ELF-1 (cell line): ENCODE measurements around the gene PGGHG.
A peak's percentile ranks its signal among the peaks of the same experiment; 100 is the strongest.

ENCODE experiments used
- DNase-seq: peaks from one replicate; pipeline ENCODE4 v3.0.0-alpha.2; 2016; ENCODE audit warnings: low read depth, low spot score

PGGHG gene

DNA sequence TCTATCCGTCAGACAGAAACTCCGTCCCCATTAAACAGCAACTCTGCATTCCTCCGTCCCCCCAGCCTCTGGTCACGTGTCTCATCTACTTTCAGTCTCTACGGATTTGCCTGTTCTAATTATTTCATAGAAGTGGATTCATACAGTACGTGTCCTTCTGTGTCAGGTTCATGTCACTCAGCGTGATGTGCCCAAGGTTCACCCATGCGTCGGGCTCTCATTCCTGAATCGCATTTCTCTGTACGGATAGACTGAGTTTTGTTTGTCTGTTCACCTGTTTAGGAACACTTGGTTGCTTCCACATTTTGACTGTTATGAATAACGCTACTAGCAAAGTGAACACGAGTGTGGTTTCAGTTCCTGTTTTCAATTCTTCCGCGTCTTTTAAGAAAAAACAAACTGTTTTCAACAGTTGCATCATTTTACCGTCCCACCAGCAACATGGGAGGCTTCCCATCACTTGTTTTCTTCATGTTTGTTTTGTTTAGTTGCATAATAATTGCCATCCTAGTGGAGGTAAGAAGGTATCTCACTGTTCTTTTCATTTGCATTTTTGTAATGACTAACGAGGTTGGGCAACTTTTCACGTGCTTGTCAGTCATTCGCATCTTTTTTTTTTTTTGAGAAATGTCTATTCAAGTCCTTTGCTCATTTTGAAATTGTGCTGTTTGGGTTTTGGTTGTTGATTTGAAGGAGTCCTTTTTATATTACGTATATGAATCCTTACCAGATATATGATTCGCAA is 19.6 kb upstream of the PGGHG start:
- DNase-seq = no peak

- no peak for DNase-seq
Measured at GRCh38 chr11:270451-271318, 18.2 kb upstream of the PGGHG start.

DNA sequence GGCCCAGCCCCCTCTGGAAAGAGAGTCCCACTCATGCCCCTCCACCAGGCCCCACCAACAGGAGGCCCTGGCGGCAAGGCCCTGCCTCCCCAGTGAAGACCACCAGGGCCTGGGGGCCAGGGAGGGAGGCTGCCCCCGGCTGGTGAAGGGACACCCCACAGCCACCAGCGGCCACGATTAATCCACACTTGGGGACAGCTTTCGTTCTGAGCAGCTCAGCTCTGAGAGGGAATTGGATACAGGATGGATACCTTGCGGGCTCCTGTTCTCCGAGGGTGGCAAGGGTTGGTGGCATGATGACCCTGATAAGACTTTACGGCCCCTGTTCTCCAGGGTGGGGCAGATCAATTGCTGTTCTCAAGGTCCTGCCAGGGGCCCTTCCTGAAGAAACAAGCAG is 17.6 kb upstream of the PGGHG start:
- no peak for DNase-seq

DNA sequence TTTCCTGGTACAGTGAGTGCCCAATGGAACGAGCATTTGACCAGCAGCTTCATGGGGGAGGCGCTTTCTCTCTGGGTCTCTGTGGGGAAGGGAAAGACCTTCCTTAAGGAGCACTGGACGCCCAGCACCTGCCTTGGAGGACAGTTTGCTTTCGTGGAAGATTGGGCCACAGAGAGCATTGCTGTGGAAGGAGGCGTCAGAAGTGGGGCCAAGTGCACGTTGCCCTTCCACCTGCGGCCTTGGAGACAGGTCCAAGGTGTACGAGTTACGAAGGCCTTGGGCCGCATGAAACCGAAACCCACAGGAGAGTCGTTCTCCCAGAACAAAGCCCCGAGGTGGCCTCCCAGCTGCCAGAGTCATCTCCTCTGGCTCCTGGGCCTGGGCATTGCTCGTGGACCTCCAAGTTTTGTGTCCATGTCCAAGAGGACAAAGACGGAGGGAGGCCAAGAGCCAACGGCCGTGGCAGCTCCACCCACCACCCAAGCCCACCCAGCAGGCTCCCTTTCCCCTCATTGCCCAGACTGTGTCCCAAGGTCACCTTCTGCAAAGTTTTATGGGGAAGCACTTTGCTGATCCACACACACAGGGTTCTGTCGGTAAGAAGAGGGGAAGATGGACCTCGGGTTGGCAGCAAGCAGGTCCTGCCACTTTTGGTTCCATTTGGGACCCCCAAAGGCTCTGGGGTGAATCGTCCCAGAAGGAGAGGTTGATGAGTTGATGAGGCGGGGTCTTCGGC is 16.6 kb upstream of the PGGHG start:
- DNase-seq = no peak

- DNase-seq = no peak
Measured at GRCh38 chr11:272931-273198, 16.1 kb upstream of the PGGHG start.

GRCh38 chr11:276219-276618 is 12.7 kb upstream of the PGGHG start:
- no peak for DNase-seq

- no peak for DNase-seq
Measured at GRCh38 chr11:278001-278951, 10.7 kb upstream of the PGGHG start, which contains the start of gene NLRP6. Gene NLRP6, plus strand, starts transcription at chr11:278407. Its CDS starts 163 bp downstream, at chr11:278570.

DNA sequence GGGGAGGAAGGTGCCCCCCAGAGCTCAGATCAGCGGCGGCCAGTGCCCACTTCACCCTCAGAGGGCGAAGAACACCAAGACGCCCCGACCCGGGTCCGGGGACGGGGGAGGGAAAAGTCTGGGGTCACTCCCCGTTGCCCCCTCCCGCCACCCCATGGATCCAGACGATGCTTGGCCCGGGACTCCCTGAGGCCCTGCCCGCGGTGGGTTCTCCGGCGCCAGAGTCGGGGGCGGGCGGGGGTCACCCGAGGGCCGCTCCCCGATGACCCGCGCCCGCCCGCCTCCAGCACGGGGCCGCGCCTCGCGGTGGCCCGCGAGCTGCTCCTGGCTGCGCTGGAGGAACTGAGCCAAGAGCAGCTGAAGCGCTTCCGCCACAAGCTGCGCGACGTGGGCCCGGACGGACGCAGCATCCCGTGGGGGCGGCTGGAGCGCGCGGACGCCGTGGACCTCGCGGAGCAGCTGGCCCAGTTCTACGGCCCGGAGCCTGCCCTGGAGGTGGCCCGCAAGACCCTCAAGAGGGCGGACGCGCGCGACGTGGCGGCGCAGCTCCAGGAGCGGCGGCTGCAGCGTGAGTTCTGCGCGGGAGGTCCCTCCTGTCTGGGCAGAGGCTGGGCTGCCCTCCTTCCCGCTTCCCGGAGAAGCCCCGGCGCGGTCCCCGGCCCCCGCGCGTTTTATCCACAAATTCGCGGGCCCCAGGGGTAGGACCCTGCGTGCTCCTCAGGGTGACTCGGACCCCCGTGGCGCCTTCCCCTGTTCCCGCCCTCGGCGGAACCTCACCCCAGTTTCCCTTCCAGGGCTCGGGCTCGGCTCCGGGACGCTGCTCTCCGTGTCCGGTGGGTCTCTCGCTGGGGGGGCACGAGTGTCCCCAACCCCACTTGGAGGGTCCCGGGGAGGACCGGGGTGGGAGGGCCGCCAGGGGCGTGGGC is 9.6 kb upstream of the PGGHG start:
- DNase-seq = no peak

DNA sequence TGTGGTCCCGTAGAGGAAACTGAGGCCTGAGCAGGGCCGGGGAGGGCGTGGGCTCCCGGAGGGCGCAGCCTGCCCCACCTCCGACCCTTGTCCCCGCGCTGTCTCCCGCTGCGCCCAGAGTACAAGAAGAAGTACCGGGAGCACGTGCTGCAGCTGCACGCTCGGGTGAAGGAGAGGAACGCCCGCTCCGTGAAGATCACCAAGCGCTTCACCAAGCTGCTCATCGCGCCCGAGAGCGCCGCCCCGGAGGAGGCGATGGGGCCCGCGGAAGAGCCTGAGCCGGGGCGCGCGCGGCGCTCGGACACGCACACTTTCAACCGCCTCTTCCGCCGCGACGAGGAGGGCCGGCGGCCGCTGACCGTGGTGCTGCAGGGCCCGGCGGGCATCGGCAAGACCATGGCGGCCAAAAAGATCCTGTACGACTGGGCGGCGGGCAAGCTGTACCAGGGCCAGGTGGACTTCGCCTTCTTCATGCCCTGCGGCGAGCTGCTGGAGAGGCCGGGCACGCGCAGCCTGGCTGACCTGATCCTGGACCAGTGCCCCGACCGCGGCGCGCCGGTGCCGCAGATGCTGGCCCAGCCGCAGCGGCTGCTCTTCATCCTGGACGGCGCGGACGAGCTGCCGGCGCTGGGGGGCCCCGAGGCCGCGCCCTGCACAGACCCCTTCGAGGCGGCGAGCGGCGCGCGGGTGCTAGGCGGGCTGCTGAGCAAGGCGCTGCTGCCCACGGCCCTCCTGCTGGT is 8.8 kb upstream of the PGGHG start:
- peak; percentile 68 for DNase-seq

DNA sequence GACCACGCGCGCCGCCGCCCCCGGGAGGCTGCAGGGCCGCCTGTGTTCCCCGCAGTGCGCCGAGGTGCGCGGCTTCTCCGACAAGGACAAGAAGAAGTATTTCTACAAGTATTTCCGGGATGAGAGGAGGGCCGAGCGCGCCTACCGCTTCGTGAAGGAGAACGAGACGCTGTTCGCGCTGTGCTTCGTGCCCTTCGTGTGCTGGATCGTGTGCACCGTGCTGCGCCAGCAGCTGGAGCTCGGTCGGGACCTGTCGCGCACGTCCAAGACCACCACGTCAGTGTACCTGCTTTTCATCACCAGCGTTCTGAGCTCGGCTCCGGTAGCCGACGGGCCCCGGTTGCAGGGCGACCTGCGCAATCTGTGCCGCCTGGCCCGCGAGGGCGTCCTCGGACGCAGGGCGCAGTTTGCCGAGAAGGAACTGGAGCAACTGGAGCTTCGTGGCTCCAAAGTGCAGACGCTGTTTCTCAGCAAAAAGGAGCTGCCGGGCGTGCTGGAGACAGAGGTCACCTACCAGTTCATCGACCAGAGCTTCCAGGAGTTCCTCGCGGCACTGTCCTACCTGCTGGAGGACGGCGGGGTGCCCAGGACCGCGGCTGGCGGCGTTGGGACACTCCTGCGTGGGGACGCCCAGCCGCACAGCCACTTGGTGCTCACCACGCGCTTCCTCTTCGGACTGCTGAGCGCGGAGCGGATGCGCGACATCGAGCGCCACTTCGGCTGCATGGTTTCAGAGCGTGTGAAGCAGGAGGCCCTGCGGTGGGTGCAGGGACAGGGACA is 8.0 kb upstream of the PGGHG start:
- DNase-seq = no peak

- DNase-seq = no peak
Measured at GRCh38 chr11:281486-282161, 7.3 kb upstream of the PGGHG start.

DNA sequence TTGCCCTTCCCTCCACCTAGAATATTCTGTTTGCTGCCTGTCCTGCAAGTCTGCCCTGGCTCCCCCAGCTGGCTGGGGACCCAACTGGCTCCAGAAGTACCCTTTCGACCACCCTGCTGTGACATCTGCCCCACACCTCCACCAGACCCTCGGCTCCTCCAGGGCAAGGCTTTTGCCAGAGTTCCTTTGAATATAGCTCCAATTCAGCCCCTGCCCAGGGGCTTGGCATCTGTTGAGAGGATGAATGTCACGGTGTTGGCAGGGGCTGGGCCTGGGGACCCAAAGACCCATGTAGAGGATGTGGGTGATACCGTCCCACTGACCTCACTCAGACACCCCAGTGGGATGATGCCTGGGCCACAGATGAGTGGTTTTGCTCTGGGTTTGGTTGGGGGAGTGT is 6.8 kb upstream of the PGGHG start:
- DNase-seq = no peak

DNA sequence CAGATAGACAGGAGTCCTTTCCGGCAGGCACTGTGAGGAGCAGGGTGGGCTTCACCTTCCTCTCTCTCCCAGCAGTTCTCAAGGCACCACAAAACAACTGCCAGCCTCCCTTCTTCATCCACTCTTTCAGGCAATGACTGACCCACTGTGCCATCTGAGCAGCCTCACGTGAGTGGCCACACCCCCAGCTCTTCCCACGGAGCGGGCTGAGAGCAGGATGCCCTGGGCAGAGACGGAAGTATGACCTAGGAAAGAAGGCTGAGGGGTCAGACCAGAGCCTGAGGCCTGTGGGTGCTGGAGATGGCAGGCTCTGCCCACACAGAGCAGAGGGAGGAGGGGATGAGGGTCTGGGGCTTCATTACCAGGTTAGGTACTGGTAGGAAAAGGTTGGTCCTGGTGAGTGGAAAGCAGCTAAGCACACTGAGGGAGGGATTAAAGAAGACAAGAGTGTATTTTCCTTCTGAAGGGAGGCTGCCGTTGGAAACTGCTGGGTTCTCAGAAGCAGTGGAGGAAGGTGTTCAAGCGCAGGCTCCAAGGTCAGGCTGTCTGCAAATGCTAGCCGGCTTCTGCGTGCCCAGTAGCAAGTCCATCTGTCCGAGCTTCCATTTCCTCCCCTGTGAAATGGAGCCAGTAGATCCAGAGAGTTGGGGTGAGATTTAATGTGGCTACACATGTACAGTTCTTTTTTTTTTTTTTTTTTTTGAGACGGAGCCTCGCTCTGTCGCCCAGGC is 6.1 kb upstream of the PGGHG start:
- DNase-seq = no peak

DNA sequence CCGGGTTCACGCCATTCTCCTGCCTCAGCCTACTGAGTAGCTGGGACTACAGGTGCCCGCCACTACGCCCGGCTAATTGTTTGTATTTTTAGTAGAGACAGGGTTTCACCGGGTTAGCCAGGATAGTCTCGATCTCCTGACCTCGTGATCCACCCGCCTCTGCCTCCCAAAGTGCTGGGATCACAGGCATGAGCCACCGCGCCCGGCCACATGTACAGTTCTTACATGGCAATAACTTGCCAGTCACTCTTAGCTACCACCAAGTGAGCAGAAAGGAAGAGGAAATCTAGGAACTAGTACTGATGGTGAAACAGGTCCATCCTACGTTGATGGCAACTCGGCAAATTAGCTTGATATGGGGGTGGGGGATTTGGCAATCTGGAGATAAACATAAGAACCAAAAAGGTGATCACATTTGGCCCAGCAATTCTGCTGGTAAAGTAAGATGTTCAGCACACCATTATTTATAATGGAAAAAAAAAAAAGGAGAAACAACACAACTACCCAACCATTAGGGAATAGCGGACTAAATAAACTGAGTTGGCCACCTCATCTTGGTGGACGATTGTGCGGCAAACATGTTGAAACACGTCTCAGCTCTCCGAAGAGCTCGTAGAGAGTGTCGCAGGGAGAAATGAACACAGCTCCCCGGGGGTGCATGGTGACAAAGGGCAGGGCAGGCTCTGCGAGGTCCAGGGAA is 5.4 kb upstream of the PGGHG start:
- DNase-seq = no peak

GRCh38 chr11:284105-285020 is 4.6 kb upstream of the PGGHG start:
- no peak for DNase-seq
